Tibial artery (tissue), 4 donors: ENCODE data around the gene KDM2A.
A peak's percentile ranks its signal among the peaks of the same experiment; 100 is the strongest.

Experiments
- DNase-seq, 2 donors: peaks; one replicate each; pipeline ENCODE4 v3.0.0-alpha.2; 2019
- H3K27ac ChIP-seq, 2 donors: fragments of 200-600 bp; sonication (generic) in 1 of 2; 1 replicate in 1 of 2; 2 replicates in 1 of 2; pipeline ENCODE4 v1.5.1; 2018 to 2019; ENCODE audit warnings: mild to moderate bottlenecking in 1 of 2
- H3K27me3 ChIP-seq, 2 donors: fragments of 200-600 bp; sonication (generic) in 1 of 2; one replicate each; pipeline versions ENCODE4 v1.5.1 to v1.6.0; 2016 to 2019
- H3K36me3 ChIP-seq, 3 donors: fragments of 200-600 bp; sonication (generic) in 2 of 3; one replicate each; pipeline ENCODE4 v1.5.1; 2016 to 2019; ENCODE audit warnings: mild to moderate bottlenecking in 2 of 3
- H3K4me1 ChIP-seq, 4 donors: fragments of 200-600 bp; sonication (generic) in 2 of 4; 1 replicate in 3 of 4; 2 replicates in 1 of 4; pipeline ENCODE4 v1.5.1; 2016 to 2019
- H3K4me3 ChIP-seq, 2 donors: fragments of 200-600 bp; sonication (generic) in 1 of 2; 1 replicate in 1 of 2; 2 replicates in 1 of 2; pipeline ENCODE4 v1.5.1; 2018 to 2019; ENCODE audit warnings: mild to moderate bottlenecking in 2 of 2
- H3K9me3 ChIP-seq, 3 donors: fragments of 200-600 bp; sonication (generic) in 1 of 3; one replicate each; pipeline ENCODE4 v1.5.1; 2016 to 2019
- intact Hi-C: fragments of 100-400 bp; cut with DNase I; formaldehyde crosslinking; loops from one replicate; pipeline ENCODE4 v1.15.0; 2023; ENCODE audit warnings: low total_unique reads
- TF ChIP-seq, protein P1 (sequence below), 2 experiments: fragments of 200-600 bp in 1 of 2; fragments of 450-650 bp in 1 of 2; IDR thresholded peaks; one replicate each; pipeline ENCODE4 v1.5.1; 2017 to 2019; ENCODE audit warnings: antibody characterized with exemption in 2 of 2, mild to moderate bottlenecking in 1 of 2, moderate library complexity in 1 of 2

KDM2A gene

DNA sequence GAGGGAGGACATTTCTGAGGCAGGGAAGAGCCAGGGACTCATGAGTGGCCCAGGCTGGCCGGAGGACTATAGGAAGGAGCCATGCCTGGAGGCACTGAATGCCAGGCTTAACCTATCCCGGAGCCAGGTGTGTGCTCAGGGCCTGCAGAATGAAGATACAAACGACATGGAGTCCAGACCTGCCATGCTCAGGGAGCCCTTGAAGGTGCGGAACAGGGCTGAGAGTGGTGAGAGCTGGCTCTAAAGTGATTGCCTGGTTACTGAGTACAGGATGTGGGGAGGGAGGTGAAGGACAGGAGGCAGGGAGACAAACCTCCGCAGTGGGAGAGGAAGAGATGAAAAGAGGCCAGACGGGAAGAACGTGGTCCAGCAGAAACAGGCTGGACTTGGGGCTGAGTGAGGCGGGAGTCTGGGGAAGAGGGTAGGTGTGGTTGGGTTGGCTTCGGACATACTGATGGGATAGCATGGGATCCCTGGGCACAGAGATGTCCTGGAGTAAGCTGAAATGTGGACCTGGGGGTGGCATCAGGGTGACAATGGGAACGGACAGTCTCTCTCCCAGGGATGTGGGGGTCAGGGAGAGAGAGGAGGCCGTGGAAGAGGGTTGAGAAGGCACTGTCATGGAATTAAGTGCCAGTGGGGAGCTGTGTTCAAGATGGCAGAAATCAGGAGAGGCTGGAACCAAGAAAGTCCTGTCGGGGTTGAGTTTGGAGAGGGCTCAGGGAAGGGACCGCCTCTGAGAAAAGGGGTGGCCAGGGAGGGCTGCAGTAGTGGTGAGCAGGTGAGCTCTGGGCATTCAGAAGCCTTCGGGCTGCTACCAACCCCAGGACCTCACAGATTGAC lies 168.5 kb downstream of the KDM2A start:
- Histone ChIP-seq H3K27ac (peak overlapping the region; percentile 93 to 94), H3K27me3 (no peaks in the 10 kb centered on the region), H3K36me3 (peaks cover 42 to 66% (median 54%) of the 10 kb centered on the region in 3 donors), H3K4me1 (peaks cover 7 to 39% (median 26%) of the 10 kb centered on the region in 4 donors), H3K9me3 (no peaks in the 10 kb centered on the region), H3K4me3 (peak overlapping the region; percentile 69 to 73)
- DNase-seq, result no peak
- TF ChIP-seq, protein P1, sequence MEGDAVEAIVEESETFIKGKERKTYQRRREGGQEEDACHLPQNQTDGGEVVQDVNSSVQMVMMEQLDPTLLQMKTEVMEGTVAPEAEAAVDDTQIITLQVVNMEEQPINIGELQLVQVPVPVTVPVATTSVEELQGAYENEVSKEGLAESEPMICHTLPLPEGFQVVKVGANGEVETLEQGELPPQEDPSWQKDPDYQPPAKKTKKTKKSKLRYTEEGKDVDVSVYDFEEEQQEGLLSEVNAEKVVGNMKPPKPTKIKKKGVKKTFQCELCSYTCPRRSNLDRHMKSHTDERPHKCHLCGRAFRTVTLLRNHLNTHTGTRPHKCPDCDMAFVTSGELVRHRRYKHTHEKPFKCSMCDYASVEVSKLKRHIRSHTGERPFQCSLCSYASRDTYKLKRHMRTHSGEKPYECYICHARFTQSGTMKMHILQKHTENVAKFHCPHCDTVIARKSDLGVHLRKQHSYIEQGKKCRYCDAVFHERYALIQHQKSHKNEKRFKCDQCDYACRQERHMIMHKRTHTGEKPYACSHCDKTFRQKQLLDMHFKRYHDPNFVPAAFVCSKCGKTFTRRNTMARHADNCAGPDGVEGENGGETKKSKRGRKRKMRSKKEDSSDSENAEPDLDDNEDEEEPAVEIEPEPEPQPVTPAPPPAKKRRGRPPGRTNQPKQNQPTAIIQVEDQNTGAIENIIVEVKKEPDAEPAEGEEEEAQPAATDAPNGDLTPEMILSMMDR (IDR thresholded peaks at IDR 0.05), result no peak
- intact Hi-C loops, result no loop called here

DNA sequence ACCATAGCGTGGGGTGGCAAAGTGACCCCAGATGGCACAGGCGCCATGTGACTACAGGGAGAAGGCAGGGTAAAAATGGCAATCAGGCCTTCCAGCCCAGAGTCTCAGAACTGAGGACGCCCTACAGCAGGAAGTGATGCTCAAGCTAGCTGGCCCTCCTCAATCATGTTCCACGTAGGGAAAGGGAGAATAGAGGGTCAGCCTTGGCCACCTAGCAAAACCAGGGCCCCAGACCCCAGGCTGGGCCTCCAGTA lies 169.1 kb downstream of the KDM2A start:
- peaks cover 7 to 39% (median 26%) of the 10 kb centered on the region in 4 donors for H3K4me1 ChIP-seq
- no peaks in the 10 kb centered on the region for H3K27me3 ChIP-seq
- peak overlapping the region; percentile 93 to 94 for H3K27ac ChIP-seq
- peak overlapping the region; percentile 69 to 73 for H3K4me3 ChIP-seq
- intact Hi-C loops, result no loop called here
- TF ChIP-seq, protein P1 (IDR thresholded peaks at IDR 0.05), result no peak
- DNase-seq, result no peak
- no peaks in the 10 kb centered on the region for H3K9me3 ChIP-seq
- H3K36me3 ChIP-seq, result peaks cover 37 to 63% (median 49%) of the 10 kb centered on the region in 3 donors

DNA sequence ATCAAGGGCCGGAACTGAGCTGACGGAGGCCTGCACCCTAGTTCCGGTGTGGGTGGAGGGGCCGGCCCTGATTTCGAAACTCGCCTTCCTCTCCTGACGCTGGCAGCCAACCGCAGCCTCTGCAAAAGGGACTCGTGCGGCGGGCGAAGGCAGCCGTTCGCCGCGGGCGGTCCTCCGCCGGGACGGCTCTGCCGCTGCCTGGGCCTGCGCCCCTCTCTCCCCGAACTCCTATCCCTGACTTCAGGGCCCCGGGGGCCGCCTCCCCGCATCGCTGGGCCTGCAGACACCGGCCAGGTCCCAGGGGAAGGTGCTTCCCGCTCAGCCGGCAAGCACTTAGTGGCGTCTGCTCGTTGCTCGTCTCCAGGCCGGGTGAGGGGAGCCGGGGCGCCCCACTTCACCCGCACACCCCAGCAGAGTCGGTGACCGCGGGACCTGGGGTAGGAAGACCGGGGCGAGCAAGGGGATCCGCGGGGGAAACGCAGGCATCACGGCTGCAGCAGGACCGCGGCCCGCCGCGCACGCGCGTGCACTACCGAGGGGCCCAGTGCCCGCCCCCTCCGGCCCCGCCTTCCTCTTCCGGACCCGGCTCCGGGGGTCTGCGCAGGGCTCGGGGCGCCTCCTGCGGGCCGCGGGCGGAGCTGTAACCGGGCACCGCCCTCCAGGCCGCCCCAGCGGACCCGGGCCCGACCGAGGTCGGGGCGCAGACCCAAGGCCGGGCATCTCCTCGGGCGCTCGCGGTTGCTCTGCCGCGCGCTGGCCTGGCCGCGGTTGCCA lies 169.6 kb downstream of the KDM2A start:
- H3K27ac ChIP-seq, result peak overlapping the region; percentile 93 to 94
- peak overlapping the region; percentile 69 to 73 for H3K4me3 ChIP-seq
- TF ChIP-seq, protein P1 (IDR thresholded peaks at IDR 0.05), result peak in 1 of 2 experiments; percentile 48
- intact Hi-C loops, result loop anchor here (1.0 kb wide), 1 partner anchor 29 kb away; no protein-coding TSS in a partner anchor
- H3K4me1 ChIP-seq, result peaks cover 7 to 39% (median 26%) of the 10 kb centered on the region in 4 donors
- peaks cover 31 to 58% (median 49%) of the 10 kb centered on the region in 3 donors for H3K36me3 ChIP-seq
- H3K27me3 ChIP-seq, result no peaks in the 10 kb centered on the region
- H3K9me3 ChIP-seq, result no peaks in the 10 kb centered on the region
- DNase-seq, result peak; percentile 91 to 96

DNA sequence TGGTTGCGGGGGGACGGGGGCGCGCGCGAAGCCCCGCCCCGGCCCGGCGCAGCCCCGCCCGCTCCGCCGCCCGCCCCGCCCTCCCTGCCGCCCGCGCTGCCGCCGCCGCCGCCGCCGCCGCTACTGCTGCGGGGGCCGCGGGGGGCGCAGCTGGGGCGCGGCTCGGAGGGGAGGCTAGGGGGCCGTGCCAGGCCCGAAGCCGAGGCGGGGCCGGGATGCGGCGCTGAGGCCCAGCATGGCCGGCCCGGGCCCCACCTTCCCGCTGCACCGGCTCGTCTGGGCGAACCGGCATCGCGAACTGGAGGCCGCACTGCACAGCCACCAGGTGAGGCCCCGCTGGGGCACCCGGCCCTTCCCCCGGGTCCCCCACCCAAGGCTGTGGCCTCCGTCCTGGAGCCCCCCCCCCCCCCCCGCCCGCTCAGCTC lies 170.2 kb downstream of the KDM2A start, which contains the start of gene ANKRD13D:
ANKRD13D (plus strand) TSS at position 78 of the 425 bp plus-strand sequence; CDS start at position 236, 158 bp downstream.
- TF ChIP-seq, protein P1 (IDR thresholded peaks at IDR 0.05), result no peak
- Histone ChIP-seq H3K27me3 (no peaks in the 10 kb centered on the region), H3K4me1 (peaks cover 7 to 39% (median 26%) of the 10 kb centered on the region in 4 donors), H3K36me3 (peaks cover 25 to 52% (median 43%) of the 10 kb centered on the region in 3 donors), H3K9me3 (no peaks in the 10 kb centered on the region), H3K4me3 (peak within 1 kb of the TSS; percentile 69 to 73), H3K27ac (peak within 1 kb of the TSS; percentile 93 to 94)
- no peak for DNase-seq
- intact Hi-C loops, result loop anchor here (1.0 kb wide), 1 partner anchor 28 kb away; no protein-coding TSS in a partner anchor

DNA sequence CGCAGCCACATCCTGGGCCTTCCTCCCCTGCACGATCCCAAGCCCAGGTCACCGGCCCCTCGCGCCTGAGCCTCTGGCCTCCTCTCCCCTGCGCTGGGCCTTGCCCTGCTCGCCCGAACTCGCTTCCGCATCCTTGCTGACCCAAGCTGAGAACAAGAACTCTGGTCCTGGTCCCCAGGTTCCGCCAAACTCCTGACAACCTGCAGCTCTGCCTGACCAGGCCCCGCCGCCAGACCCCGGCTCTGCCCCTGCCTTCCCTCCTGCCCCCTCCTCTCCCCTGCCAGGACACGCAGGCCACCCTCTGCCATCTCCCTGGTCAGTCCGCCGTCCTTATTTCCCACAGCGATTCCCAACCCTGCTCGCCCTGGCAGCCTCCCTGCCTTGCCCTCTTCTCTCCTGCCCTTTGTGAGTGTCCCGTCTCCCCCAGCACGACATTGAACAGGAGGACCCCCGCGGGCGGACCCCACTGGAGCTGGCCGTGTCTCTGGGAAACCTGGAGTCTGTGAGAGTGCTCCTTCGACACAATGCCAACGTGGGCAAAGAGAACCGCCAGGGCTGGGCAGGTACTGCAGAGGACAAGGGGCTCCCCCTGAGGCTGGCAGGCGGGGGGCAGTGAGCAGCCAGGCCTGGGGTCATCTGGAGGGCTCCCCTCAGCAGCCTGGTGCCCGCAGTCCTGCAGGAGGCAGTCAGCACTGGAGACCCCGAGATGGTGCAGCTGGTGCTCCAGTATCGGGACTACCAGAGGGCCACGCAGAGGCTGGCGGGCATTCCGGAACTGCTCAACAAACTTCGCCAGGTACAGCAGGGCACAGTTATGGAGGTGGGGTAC lies 170.8 kb downstream of the KDM2A start:
- intact Hi-C loops, result loop anchor here (1.0 kb wide), 1 partner anchor 27 kb away; no protein-coding TSS in a partner anchor
- Histone ChIP-seq H3K4me3 (peak overlapping the region; percentile 69 to 73), H3K36me3 (peaks cover 21 to 50% (median 43%) of the 10 kb centered on the region in 3 donors), H3K4me1 (peaks cover 7 to 39% (median 26%) of the 10 kb centered on the region in 4 donors), H3K9me3 (no peaks in the 10 kb centered on the region), H3K27me3 (no peaks in the 10 kb centered on the region), H3K27ac (peak overlapping the region; percentile 93 to 94)
- no peak for DNase-seq
- TF ChIP-seq, protein P1 (IDR thresholded peaks at IDR 0.05), result no peak
